Measurements from ENCODE around the gene PPP1R11. TPM values are rescaled to one million over a fixed set of nuclear protein-coding genes. Genes with fewer than 3 reads are reported as not detected.

Gene PPP1R11
- total and polyA plus RNA-seq, 9 of the 15 experiments (the other 6 are each of a cell fraction or from before 2014, with no cell fraction given) = 17.8 to 94.8 (median 44.6) TPM

- TF ChIP-seq ZMIZ1 (IDR thresholded peaks at IDR 0.05; ENCODE audit: low read depth in 2 of 2, low read length in 2 of 2) (no peak), ZNF217 (CRISPR knock-in tag; IDR thresholded peaks at IDR 0.05) (no peak), AFF1 (IDR thresholded peaks at IDR 0.05; ENCODE audit: low read depth in 1 of 2, partially characterized antibody in 2 of 2) (no peak)
Measured at GRCh38 chr6:30047220-30047619, 19.8 kb upstream of the PPP1R11 start (continued).
